ENCODE measurements around the gene TMEM270. TPM values are rescaled to one million over a fixed set of nuclear protein-coding genes. Genes with fewer than 3 reads are reported as not detected.

Gene TMEM270
- total RNA-seq, 4 donors from 2014 or later = not detected

GRCh38 chr7:73891178-73891885, 30.4 kb downstream of the TMEM270 start:
- no peak for TF ChIP-seq CTCF (IDR thresholded peaks at IDR 0.05)
- TF ChIP-seq EP300 (IDR thresholded peaks at IDR 0.05) = no peak
- no peak for TF ChIP-seq POLR2A (IDR thresholded peaks at IDR 0.05)
- DNase-seq (ENCODE audit: low spot score in 2 of 2) = no peak
- Histone ChIP-seq H3K36me3 (no peaks in the 10 kb centered on the region), H3K27ac (peak overlapping the region in 2 of 4 donors; percentile 5 to 26), H3K4me1 (peaks cover 0 to 56% (median 13%) of the 10 kb centered on the region in 4 donors), H3K27me3 (no peaks in the 10 kb centered on the region), H3K9me3 (peaks cover 0 to 15% (median 0%) of the 10 kb centered on the region in 4 donors), H3K4me3 (no peak overlapping the region)
- 73 to 74% methylated on average over 16 of the region's 16 CpGs for WGBS, 2 donors

GRCh38 chr7:73892003-73892999, 31.3 kb downstream of the TMEM270 start:
- Histone ChIP-seq H3K27ac (peak overlapping the region in 1 of 4 donors; percentile 5), H3K27me3 (no peaks in the 10 kb centered on the region), H3K36me3 (no peaks in the 10 kb centered on the region), H3K4me1 (peaks cover 0 to 53% (median 6%) of the 10 kb centered on the region in 4 donors), H3K4me3 (no peak overlapping the region), H3K9me3 (peaks cover 0 to 25% (median 0%) of the 10 kb centered on the region in 4 donors)
- no peak for DNase-seq (ENCODE audit: low spot score in 2 of 2)
- TF ChIP-seq CTCF (IDR thresholded peaks at IDR 0.05) = no peak
- TF ChIP-seq EP300 (IDR thresholded peaks at IDR 0.05) = no peak
- TF ChIP-seq POLR2A (IDR thresholded peaks at IDR 0.05) = no peak
- WGBS, 2 donors = 59 to 61% methylated on average over 9 to 11 of the region's 11 CpGs

- 57 to 79% methylated on average over 10 to 12 of the region's 22 CpGs for WGBS, 2 donors
- peak in 1 of 2 donors; percentile 21 for TF ChIP-seq EP300 (IDR thresholded peaks at IDR 0.05)
- no peak for TF ChIP-seq POLR2A (IDR thresholded peaks at IDR 0.05)
- no peak for TF ChIP-seq CTCF (IDR thresholded peaks at IDR 0.05)
- Histone ChIP-seq H3K4me1 (peaks cover 0 to 46% (median 6%) of the 10 kb centered on the region in 4 donors), H3K4me3 (no peak overlapping the region), H3K27me3 (no peaks in the 10 kb centered on the region), H3K36me3 (no peaks in the 10 kb centered on the region), H3K9me3 (peaks cover 0 to 33% (median 0%) of the 10 kb centered on the region in 4 donors), H3K27ac (peak overlapping the region in 1 of 4 donors; percentile 58)
- DNase-seq (ENCODE audit: low spot score in 2 of 2) = peak in 1 of 2 donors; percentile 47
These were observed 32.6 kb downstream of the TMEM270 start for GRCh38 chr7:73893342-73894101.

- Histone ChIP-seq H3K9me3 (peaks cover 0 to 33% (median 0%) of the 10 kb centered on the region in 4 donors), H3K27ac (peak overlapping the region in 2 of 4 donors; percentile 57 to 58), H3K27me3 (no peaks in the 10 kb centered on the region), H3K4me1 (peaks cover 0 to 46% (median 6%) of the 10 kb centered on the region in 4 donors), H3K36me3 (no peaks in the 10 kb centered on the region), H3K4me3 (no peak overlapping the region)
- 78 to 81% methylated on average over 6 of the region's 6 CpGs for WGBS, 2 donors
- TF ChIP-seq CTCF (IDR thresholded peaks at IDR 0.05) (no peak), POLR2A (IDR thresholded peaks at IDR 0.05) (no peak), EP300 (IDR thresholded peaks at IDR 0.05) (no peak)
- DNase-seq (ENCODE audit: low spot score in 2 of 2) = no peak
These were observed 33.2 kb downstream of the TMEM270 start for GRCh38 chr7:73894166-73894565.
